GM12878 (cell line): ENCODE data around the gene SIVA1. TPM values are rescaled to one million over a fixed set of nuclear protein-coding genes. Genes with fewer than 3 reads are reported as not detected.

Source experiments
- ATAC-seq: fragments of 200-7000 bp; cut with Tn5 transposase; 3 replicates; pipeline ENCODE4 v1.9.1; 2020; ENCODE audit warnings: mild to moderate bottlenecking, moderate library complexity
- BruUV-seq: library from RNA; stranded (reverse); fragments of 400-500 nt; replicated peaks from 2 replicates; lab custom pipeline; 2021; lab: Mats Ljungman, UMichigan
- CTCF ChIA-PET: fragments of 300-600 bp; sonication (Branson Sonifier 250); formaldehyde crosslinking; extraction: SDS; loops from one replicate; lab custom pipeline; 2021; ENCODE audit warnings: inconsistent platforms; lab: Yijun Ruan, JAX
- POLR2A ChIA-PET: fragments of 350-600 bp; formaldehyde crosslinking; extraction: SDS; loops from one replicate; lab custom pipeline; 2021; ENCODE audit warnings: inconsistent platforms; lab: Charles Lee
- RAD21 ChIA-PET: fragments of 300-600 bp; sonication (Branson Sonifier 250); formaldehyde crosslinking; loops from one replicate; lab custom pipeline; 2023; ENCODE audit warnings: antibody characterized with exemption; ENCODE audit not compliant: unreplicated experiment; lab: Charles Lee
- SMC1A ChIA-PET: fragments of 300-600 bp; sonication (Branson Sonifier 250); formaldehyde crosslinking; loops from one replicate; lab custom pipeline; 2023; ENCODE audit not compliant: unreplicated experiment, uncharacterized antibody; lab: Charles Lee
- DNase-seq: peaks from one replicate; pipeline ENCODE4 v3.0.0-alpha.2; 2011; ENCODE audit warnings: low read depth, low spot score
- FAIRE-seq: peaks from 3 replicates; lab custom pipeline; 2011; peaks lifted over from hg19 to GRCh38; lab: Jason Lieb, UNC
- H2AFZ ChIP-seq: 2 replicates; pipeline ENCODE4 v1.6.0; 2011; ENCODE audit warnings: low read depth, low read length, control low read depth; ENCODE audit not compliant: control insufficient read depth
- H3K27ac ChIP-seq: 2 replicates; pipeline ENCODE4 v1.5.1; 2011; ENCODE audit warnings: control low read depth; ENCODE audit not compliant: control insufficient read depth, insufficient read depth
- H3K27me3 ChIP-seq, 2 experiments: replicated peaks in 1 of 2; 2 replicates each; pipeline versions ENCODE4 v1.6.0 to v1.6.1; 2011; ENCODE audit warnings: low read length in 1 of 2; ENCODE audit not compliant: control insufficient read depth in 2 of 2, insufficient read depth in 2 of 2
- H3K36me3 ChIP-seq, 2 experiments: 2 replicates each; pipeline ENCODE4 v1.5.1; 2011; ENCODE audit warnings: low read length in 1 of 2; ENCODE audit not compliant: control insufficient read depth in 2 of 2, insufficient read depth in 2 of 2
- H3K4me1 ChIP-seq: 2 replicates; pipeline ENCODE4 v1.6.1; 2011; ENCODE audit warnings: mild to moderate bottlenecking, low read length, moderate library complexity, mixed read lengths; ENCODE audit not compliant: control insufficient read depth, insufficient read depth
- H3K4me2 ChIP-seq: 2 replicates; pipeline ENCODE4 v1.6.0; 2011; ENCODE audit warnings: control low read depth; ENCODE audit not compliant: control insufficient read depth, insufficient read depth
- H3K4me3 ChIP-seq: fragments of 200-600 bp; sonication (generic); 2 replicates; pipeline ENCODE4 v1.5.1; 2016
- H3K79me2 ChIP-seq: 2 replicates; pipeline ENCODE4 v1.6.0; 2011; ENCODE audit warnings: low read length; ENCODE audit not compliant: control insufficient read depth, insufficient read depth
- H3K9ac ChIP-seq: 2 replicates; pipeline ENCODE4 v1.8.0; 2011; ENCODE audit warnings: low read length, control low read depth, mixed read lengths; ENCODE audit not compliant: control insufficient read depth, insufficient read depth
- H3K9me3 ChIP-seq: replicated peaks from 3 replicates; pipeline ENCODE4 v1.5.1; 2011; ENCODE audit warnings: mild to moderate bottlenecking, low read length; ENCODE audit not compliant: control insufficient read depth, insufficient read depth
- H4K20me1 ChIP-seq: 2 replicates; pipeline ENCODE4 v1.6.0; 2011; ENCODE audit not compliant: control insufficient read depth, insufficient read depth
- BHLHE40 ChIP-seq, 2 experiments: fragments of 450-650 bp in 1 of 2; IDR thresholded peaks; 2 replicates each; pipeline ENCODE4 v1.6.1; 2011 to 2017; ENCODE audit warnings: low read depth in 2 of 2, borderline replicate concordance in 1 of 2, improper control_type of control experiment in 1 of 2, low read length in 1 of 2, mild to moderate bottlenecking in 1 of 2
- HDAC6 ChIP-seq: fragments of 200-600 bp; sonication (generic); IDR thresholded peaks from one replicate; pipeline ENCODE4 v1.8.0; 2017; ENCODE audit warnings: antibody characterized with exemption; ENCODE audit not compliant: unreplicated experiment
- KDM1A ChIP-seq: fragments of 200-600 bp; sonication (generic); IDR thresholded peaks from 2 replicates; pipeline ENCODE4 v1.6.1; 2016; ENCODE audit warnings: borderline replicate concordance
- MEF2B ChIP-seq: fragments of 450-650 bp; IDR thresholded peaks from 2 replicates; pipeline ENCODE4 v1.6.1; 2018; ENCODE audit warnings: mild to moderate bottlenecking, moderate library complexity; ENCODE audit not compliant: partially characterized antibody, poor library complexity, severe bottlenecking
- MTA3 ChIP-seq: IDR thresholded peaks from 2 replicates; pipeline ENCODE4 v1.6.1; 2012; ENCODE audit warnings: low read length, inconsistent platforms, borderline replicate concordance
- RAD21 ChIP-seq: IDR thresholded peaks from 2 replicates; pipeline ENCODE4 v1.6.1; 2011; ENCODE audit warnings: mild to moderate bottlenecking, low read depth, low read length, moderate library complexity; ENCODE audit not compliant: insufficient read depth
- RB1 ChIP-seq: fragments of 450-650 bp; formaldehyde crosslinking; IDR thresholded peaks from 2 replicates; pipeline ENCODE4 v1.6.1; 2017; ENCODE audit warnings: mild to moderate bottlenecking, borderline replicate concordance
- REST ChIP-seq: IDR thresholded peaks from 2 replicates; pipeline ENCODE4 v1.6.1; 2012; ENCODE audit warnings: mild to moderate bottlenecking, low read depth, low read length
- RUNX3 ChIP-seq: IDR thresholded peaks from 2 replicates; pipeline ENCODE4 v1.6.1; 2012; ENCODE audit warnings: low read length, inconsistent platforms
- SKIL ChIP-seq: fragments of 450-650 bp; IDR thresholded peaks from 2 replicates; pipeline ENCODE4 v1.6.1; 2017; ENCODE audit warnings: mild to moderate bottlenecking, low read depth, inconsistent platforms; ENCODE audit not compliant: poor library complexity, severe bottlenecking
- WRNIP1 ChIP-seq: IDR thresholded peaks from 2 replicates; pipeline ENCODE4 v1.6.1; 2011; ENCODE audit warnings: low read depth, low read length, improper control_type of control experiment, borderline replicate concordance
- WGBS: methylation state at CpG from one replicate; pipeline ENCODE4 v1.1.6; 2016; ENCODE audit warnings: low lambda C conversion rate; ENCODE audit not compliant: insufficient replicate concordance, insufficient coverage; ENCODE audit errors: missing lambda C conversion rate; 5-methylcytosine and 5-hydroxymethylcytosine counted together
- in situ Hi-C: fragments of 300-500 bp; cut with MboI; formaldehyde crosslinking; loops from 9 replicates; pipeline ENCODE4 v1.14.3; 2018; ENCODE audit warnings: mixed read lengths
- intact Hi-C: fragments of 100-400 bp; cut with micrococcal nuclease; formaldehyde crosslinking; loops from one replicate; pipeline ENCODE4 v1.14.2; 2022; ENCODE audit not compliant: unreplicated experiment
- polyA plus RNA-seq, 11 experiments: library from polyadenylated mRNA; depleted of rRNA in 4 of 11; unstranded in 6 of 11; stranded (reverse) in 5 of 11; fragments of >200 nt; fragmentation: Nextera tagmentation in 4 of 11; fragmentation: Illumina TruSeq in 1 of 11; extraction: Ambion mirVana in 4 of 11; extraction: Trizol in 1 of 11; gene quantifications; 1 replicate in 1 of 11; 2 replicates in 10 of 11; pipeline versions ENCODE4 v1.2.1 to v1.2.3, GENCODE V29; 2011 to 2016; ENCODE audit warnings: inconsistent platforms in 2 of 11, missing spikeins in 2 of 11, low read depth in 1 of 11
- total RNA-seq, 4 experiments: library from RNA; depleted of rRNA in 3 of 4; stranded (reverse); fragments of >200 nt in 3 of 4; fragmentation: Illumina TruSeq in 1 of 4; extraction: Trizol in 1 of 4; gene quantifications; 2 replicates each; pipeline versions ENCODE4 v1.2.1 to v1.2.3, GENCODE V29; 2013 to 2021
- TF ChIP-seq, protein P1 (sequence below), 3 experiments: IDR thresholded peaks in 2 of 3; conservative IDR thresholded peaks in 1 of 3; 2 replicates each; pipeline ENCODE4 v1.5.1; 2011; ENCODE audit warnings: low read depth in 3 of 3, low read length in 3 of 3, mild to moderate bottlenecking in 3 of 3, control low read depth in 2 of 3, moderate library complexity in 2 of 3, inconsistent platforms in 1 of 3, mixed read lengths in 1 of 3; ENCODE audit not compliant: control insufficient read depth in 2 of 3, insufficient read depth in 1 of 3; ENCODE audit errors: extremely low read depth in 1 of 3
- TF ChIP-seq, protein P2 (sequence below): IDR thresholded peaks from 2 replicates; pipeline ENCODE4 v1.6.1; 2012; ENCODE audit warnings: low read depth, low read length, improper control_type of control experiment

SIVA1 gene
- total and polyA plus RNA-seq, 10 of the 15 experiments (the other 5 are each of a cell fraction or from before 2014, with no cell fraction given), result 4.6 to 282 (median 106) TPM

GRCh38 chr14:104806625-104807465 is 53.9 kb downstream of the SIVA1 start:
- no TSS peak for BruUV-seq
- DNase-seq (no peak), ATAC-seq (no peak), FAIRE-seq (no peak)
- Histone ChIP-seq H3K36me3 (no peaks in the 10 kb centered on the region), H3K4me1 (peaks cover 3% of the 10 kb centered on the region; the same call in 1 of the 2 replicates), H2AFZ (no peak overlapping the region), H3K27ac (no peak overlapping the region), H3K9ac (no peak overlapping the region), H3K9me3 (no peaks in the 10 kb centered on the region), H3K4me2 (no peak overlapping the region), H4K20me1 (no peaks in the 10 kb centered on the region), H3K27me3 (no peaks in the 10 kb centered on the region; a peak in 1 of 4 replicates), H3K4me3 (no peak overlapping the region), H3K79me2 (no peaks in the 10 kb centered on the region)
- in situ Hi-C loops (no loop called here), intact Hi-C loops (no loop called here)
- RAD21 ChIA-PET, result no interaction called here
- POLR2A ChIA-PET, result no interaction called here
- SMC1A ChIA-PET, result no interaction called here
- CTCF ChIA-PET, result no interaction called here
- 73% methylated on average over 10 of the region's 10 CpGs for WGBS
- TF ChIP-seq BHLHE40 (IDR thresholded peaks at IDR 0.05; ENCODE audit: borderline replicate concordance in 1 of 2, low read depth in 2 of 2, low read length in 1 of 2), result no peak
- TF ChIP-seq RB1, result no peak
- no peak for TF ChIP-seq MEF2B
- TF ChIP-seq MTA3, result no peak
- no peak for TF ChIP-seq KDM1A
- TF ChIP-seq, protein P1, sequence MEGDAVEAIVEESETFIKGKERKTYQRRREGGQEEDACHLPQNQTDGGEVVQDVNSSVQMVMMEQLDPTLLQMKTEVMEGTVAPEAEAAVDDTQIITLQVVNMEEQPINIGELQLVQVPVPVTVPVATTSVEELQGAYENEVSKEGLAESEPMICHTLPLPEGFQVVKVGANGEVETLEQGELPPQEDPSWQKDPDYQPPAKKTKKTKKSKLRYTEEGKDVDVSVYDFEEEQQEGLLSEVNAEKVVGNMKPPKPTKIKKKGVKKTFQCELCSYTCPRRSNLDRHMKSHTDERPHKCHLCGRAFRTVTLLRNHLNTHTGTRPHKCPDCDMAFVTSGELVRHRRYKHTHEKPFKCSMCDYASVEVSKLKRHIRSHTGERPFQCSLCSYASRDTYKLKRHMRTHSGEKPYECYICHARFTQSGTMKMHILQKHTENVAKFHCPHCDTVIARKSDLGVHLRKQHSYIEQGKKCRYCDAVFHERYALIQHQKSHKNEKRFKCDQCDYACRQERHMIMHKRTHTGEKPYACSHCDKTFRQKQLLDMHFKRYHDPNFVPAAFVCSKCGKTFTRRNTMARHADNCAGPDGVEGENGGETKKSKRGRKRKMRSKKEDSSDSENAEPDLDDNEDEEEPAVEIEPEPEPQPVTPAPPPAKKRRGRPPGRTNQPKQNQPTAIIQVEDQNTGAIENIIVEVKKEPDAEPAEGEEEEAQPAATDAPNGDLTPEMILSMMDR (IDR thresholded peaks at IDR 0.05 in 2 of 3, conservative IDR thresholded peaks at IDR 0.05 in 1 of 3; ENCODE audit: control insufficient read depth in 2 of 3, extremely low read depth in 1 of 3, insufficient read depth in 1 of 3, low read depth in 3 of 3, low read length in 3 of 3), result no peak
- TF ChIP-seq RUNX3, result no peak
- no peak for TF ChIP-seq HDAC6
- no peak for TF ChIP-seq REST
- no peak for TF ChIP-seq SKIL
- no peak for TF ChIP-seq WRNIP1
- TF ChIP-seq, protein P2, sequence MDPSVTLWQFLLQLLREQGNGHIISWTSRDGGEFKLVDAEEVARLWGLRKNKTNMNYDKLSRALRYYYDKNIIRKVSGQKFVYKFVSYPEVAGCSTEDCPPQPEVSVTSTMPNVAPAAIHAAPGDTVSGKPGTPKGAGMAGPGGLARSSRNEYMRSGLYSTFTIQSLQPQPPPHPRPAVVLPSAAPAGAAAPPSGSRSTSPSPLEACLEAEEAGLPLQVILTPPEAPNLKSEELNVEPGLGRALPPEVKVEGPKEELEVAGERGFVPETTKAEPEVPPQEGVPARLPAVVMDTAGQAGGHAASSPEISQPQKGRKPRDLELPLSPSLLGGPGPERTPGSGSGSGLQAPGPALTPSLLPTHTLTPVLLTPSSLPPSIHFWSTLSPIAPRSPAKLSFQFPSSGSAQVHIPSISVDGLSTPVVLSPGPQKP, result no peak
- no peak for TF ChIP-seq RAD21
